G401 (cell line): ENCODE data around the gene TF. TPM values are rescaled to one million over a fixed set of nuclear protein-coding genes. Genes with fewer than 3 reads are reported as not detected.

ENCODE experiments used
- DNase-seq: peaks from one replicate; pipeline ENCODE4 v3.0.0-alpha.2; 2015; ENCODE audit warnings: low spot score
- in situ Hi-C: cut with HindIII; loops from 2 replicates; pipeline ENCODE4 v1.10.0; 2016; ENCODE audit warnings: low sequenced_read_pairs, mixed read lengths
- total RNA-seq: library from RNA; depleted of rRNA; stranded (reverse); fragments of >200 nt; shearing (Covaris generic); gene quantifications from 2 replicates; pipeline ENCODE4 v1.2.3, GENCODE V29; 2014; rRNA removed

Gene TF
- total RNA-seq, 1 experiment from 2014 or later = not detected

DNA sequence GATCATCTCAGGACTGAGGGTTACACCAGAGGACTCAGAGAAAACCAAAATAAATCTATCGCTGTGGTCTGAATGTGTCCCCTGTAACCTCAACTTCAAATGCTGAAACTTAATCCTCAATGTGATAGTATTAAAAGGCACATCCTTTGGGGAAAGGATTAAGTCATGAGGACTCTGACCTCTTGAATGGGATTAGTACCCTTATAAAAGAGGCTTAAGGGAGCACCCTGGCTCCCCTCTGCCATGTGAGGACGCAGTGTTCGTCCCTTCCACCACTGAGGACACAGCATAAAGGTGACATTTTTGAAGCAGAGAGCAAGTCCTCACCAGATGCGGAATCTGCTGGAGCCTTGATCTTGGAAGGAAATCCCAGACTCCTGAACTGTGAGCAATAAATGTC lies 98.9 kb downstream of the TF start:
- DNase-seq = no peak
- in situ Hi-C loops = no loop called here

Other genes starting within 250 kb of the TF start
- 92.7 and 143 TPM in 2 replicates for gene CDV3, start 172.7 kb upstream of the TF start, total RNA-seq
- gene TOPBP1, start 84.5 kb upstream of the TF start, total RNA-seq = 38.4 and 60.7 TPM in 2 replicates
- 68.1 and 75.9 TPM in 2 replicates for gene SRPRB, start 59.4 kb downstream of the TF start, total RNA-seq
- gene RAB6B, start 149.5 kb downstream of the TF start, total RNA-seq = 2.5 and 4.3 TPM in 2 replicates